NOMO-1 treated with dmso at 0.1 percent for 144 hours (cell line): ENCODE measurements around the gene ZFP92.

Experiments used
- DNase-seq: peaks from one replicate; lab custom pipeline; 2025; ENCODE audit not compliant: unreplicated experiment; lab: John Stamatoyannopoulos, UW

Gene ZFP92

DNA sequence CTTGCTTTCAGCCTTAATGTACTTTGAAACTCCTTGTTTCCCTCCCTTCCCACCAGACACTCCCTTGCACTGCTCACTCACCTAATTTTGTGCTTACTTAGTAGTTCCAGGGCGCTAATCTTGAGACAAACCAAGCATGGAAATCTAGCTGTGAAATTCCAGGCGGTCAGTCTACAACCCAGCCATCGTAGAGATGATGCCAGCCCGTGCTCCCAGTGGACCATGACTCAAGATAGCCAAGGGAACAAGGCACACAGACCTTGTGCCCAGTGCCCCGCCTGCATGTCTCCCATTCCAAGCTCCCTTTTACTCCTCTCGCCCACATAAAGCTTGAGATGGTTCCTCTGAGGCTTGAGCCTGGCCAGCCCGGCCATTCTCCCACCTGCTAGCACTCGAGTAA is 23.5 kb downstream of the ZFP92 start:
- DNase-seq: no peak

DNA sequence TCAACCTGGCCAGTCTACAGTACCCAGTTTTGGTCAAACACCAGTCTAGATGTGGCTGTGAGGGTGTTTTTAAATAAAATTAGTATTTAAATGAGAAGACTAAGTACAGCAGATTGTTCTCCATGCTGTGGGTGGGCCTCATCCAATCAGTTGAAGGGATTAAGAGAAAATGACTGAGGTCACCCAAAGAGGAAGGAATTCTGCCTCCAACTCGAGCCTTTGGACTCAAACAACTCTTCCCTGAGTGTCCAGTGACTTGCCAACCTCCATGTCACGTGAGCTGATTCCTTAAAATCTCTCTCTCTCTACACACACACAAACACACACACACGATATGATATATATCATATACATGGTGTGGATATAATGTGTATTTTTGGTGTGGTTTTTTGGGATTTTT is 24.6 kb downstream of the ZFP92 start:
- no peak for DNase-seq

DNA sequence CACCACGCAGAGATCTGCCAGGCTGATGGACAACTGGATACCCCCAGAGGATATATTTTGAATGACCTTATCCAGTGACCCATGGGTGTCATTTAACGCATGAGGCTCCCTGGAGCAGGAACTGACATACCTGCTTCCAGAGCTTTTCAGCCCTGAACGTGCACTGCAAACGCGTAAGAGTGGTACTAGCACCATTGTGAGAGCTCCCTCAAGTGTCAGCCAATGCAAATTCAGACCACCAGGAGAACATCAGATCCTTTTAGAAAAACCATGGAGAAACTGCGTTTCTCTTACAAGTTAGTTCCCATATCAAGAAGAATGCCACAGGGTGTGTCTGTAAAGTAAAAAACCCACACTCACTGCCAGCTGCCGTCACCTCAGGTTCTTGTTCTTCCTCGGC is 27.3 kb downstream of the ZFP92 start:
- DNase-seq: no peak

- no peak for DNase-seq
Measured at GRCh38 chrX:153439977-153440376, 28.7 kb downstream of the ZFP92 start.

- no peak for DNase-seq
Measured at GRCh38 chrX:153440556-153441135, 29.4 kb downstream of the ZFP92 start.

- no peak for DNase-seq
Measured at GRCh38 chrX:153441296-153441695, 30.0 kb downstream of the ZFP92 start.

DNA sequence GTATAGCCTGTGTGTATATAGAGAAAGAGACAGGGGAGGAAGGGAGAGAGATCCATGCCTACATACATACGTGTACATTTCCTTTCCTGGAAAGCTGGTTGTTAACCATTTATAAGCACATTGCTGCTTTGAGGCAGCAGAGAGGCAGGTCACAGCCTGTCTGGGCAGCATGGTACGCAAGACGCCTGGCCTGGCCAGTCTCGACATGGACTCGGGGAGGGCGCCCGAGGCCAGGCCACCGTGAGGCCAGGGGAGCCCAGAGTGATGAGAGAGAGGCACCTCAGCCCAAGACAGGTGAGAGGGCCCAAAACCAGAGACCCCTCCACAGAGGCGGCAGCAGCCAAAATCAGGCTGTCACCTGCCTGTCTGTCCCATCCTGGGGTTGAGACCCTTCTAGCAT is 30.7 kb downstream of the ZFP92 start:
- DNase-seq: no peak

GRCh38 chrX:153442463-153442862 is 31.2 kb downstream of the ZFP92 start:
- no peak for DNase-seq

DNA sequence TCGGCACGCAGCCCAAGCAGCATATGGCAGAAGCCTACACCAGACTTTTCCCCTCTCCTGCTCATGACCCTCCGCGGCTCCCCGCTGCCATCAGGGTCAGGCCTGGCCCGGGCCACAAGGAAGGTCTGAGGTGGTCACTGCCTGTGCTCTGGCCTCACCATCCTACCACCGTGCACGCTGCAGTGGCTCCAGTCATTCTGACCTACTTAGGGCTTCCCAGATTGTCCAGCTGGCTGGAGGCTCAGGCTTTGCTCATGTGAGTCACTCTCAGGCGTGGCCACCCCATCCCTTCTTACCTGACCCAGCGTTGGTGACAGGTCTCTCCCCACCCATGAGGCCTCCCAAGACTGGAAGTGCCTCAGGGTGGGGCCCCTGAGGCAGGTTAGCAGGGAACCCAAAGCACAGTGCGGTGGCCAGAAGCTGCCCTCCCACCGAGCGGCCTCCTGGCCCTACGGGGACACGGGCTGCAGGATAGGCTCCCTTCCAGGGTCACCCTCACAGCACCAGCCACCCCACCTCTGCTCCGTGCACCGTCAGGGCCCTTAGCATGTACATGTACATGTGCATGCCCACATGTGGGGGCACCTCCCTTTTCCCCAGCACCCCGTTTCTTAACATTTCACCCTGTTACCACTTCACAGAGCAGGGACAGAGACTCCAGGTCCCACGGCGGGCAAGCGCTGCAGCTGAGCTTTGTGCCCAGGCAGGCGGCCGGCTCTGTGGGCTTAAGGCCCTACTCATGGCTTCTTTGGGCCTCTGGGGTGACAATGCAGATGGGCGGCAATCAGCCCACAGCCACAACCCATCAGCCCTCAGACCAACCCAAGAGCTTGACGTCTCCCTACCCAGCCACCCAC is 32.4 kb downstream of the ZFP92 start:
- DNase-seq: no peak

DNA sequence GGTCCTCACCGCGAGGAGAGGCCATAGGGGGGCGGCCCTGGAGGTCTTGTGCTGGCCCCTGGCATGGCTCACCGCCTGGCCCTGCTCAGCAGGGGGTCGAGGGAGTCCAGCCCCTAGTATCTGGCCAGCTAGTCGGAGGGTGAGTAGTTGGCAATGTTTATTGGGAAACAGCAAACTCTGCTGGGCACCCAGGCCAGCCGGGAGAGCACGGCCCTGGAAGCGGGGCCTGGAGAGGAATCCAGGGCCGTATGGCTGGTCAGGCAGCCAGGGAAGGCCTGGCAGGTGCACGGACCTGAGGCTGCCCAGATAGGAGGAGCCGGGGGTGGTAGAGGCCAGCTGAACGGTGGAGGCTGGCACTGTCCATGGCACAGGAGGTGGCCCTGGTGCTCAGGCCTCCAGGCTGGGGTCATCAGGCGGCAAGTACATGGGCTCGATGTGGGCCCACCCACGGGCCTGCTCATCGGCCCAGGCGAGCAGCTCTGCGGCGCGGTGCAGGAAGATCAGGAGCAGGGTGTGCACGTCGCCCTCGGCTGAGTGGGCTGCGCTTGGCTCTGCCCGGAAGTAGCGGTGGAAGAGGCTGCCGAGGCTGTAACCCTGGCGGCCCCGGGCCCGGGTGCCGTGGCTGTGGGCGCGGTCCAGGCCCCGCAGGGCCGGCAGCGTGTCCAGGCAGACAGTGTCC is 33.2 kb downstream of the ZFP92 start:
- no peak for DNase-seq

DNA sequence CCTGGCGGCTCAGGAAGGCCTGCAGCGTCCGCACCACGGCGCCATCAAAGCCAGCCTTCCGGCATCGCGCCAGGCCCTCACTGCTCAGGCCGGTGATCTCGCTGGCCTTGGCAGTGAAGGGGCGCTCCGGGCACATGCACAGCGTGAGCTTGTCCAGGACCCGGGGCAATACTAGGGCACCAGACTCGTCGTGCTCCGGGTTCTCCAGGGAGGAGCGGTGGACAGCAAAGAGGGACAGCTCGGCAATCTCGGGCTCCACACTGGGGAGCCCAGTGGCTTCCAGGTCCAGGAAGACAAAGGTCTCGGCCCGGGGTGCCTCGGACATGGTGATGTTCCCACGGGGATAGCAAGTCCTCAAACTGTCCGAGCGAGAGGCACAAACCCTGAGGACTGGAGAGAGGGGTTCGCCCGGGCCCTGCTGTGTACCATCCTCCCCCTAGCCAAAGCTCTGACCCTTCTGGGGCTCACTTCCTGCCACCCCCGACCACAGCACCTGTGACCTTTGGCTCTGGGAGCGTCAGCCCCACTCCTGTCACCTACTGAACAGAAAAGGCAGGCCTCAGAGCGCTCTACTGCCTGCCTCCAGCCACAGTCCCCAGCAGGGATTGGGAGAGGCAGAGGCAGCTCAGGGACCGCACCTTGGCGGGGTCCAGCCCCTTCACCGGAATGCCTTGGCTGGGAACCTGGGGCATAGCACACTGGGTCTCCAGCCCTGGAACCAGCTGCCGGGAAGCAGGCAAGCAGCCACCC is 34.0 kb downstream of the ZFP92 start:
- DNase-seq: no peak

GRCh38 chrX:153445856-153446635 is 34.8 kb downstream of the ZFP92 start, which contains the start of gene TREX2:
Gene TREX2, minus strand, starts transcription at chrX:153446056. Its CDS starts 626 bp downstream, at chrX:153445430.
- no peak for DNase-seq

DNA sequence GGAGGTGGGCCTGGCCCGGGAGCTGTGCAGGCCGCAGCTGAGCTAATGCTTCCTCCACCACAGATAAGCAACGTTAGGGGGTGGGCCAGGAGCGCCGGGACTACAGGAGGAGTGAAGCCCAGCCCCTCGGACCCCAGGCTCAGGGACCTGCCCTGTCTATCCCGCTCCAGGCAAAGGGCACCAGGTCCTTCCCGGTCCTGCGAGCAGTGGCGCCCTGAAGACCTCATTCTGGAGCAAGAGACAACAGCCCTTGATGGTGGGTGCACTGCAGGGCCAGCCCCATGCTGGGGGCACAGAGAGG is 35.3 kb downstream of the ZFP92 start:
- no peak for DNase-seq

GRCh38 chrX:153446950-153447580 is 35.8 kb downstream of the ZFP92 start:
- no peak for DNase-seq

DNA sequence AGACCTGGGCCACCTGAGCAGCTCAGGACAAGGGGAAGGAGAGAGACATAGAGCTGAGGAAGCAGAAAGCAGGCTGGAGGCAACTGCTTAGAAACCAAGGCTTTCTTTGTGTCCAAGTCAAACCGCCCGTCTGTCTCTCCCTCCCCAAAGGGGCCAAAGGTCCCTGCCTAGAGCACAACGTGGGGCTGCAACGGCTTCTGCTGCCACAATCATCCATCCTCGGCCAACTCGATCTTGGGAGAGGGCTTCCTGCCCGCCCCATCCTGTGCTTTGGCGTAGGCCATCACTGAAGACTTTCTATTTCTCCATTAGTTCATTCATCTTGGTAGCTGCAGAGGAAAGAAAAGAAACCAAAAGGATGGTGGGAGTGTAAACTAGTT is 36.3 kb downstream of the ZFP92 start:
- no peak for DNase-seq

GRCh38 chrX:153448556-153449367 is 37.5 kb downstream of the ZFP92 start:
- no peak for DNase-seq

GRCh38 chrX:153449368-153450113 is 38.3 kb downstream of the ZFP92 start:
- no peak for DNase-seq

- DNase-seq: no peak
Measured at GRCh38 chrX:153450114-153450948, 39.1 kb downstream of the ZFP92 start.
